Measurements from ENCODE around the gene C20orf144.

The C20orf144 gene

GRCh38 chr20:33701629-33702450, 39.7 kb downstream of the C20orf144 start:
- TF ChIP-seq CTCF (conservative IDR thresholded peaks at IDR 0.05; ENCODE audit: low read depth, low read length), result no peak
- DNase-seq (ENCODE audit: low read depth), result no peak
- no peak overlapping the region for H3K4me3 ChIP-seq (ENCODE audit: low read depth, low read length)

DNA sequence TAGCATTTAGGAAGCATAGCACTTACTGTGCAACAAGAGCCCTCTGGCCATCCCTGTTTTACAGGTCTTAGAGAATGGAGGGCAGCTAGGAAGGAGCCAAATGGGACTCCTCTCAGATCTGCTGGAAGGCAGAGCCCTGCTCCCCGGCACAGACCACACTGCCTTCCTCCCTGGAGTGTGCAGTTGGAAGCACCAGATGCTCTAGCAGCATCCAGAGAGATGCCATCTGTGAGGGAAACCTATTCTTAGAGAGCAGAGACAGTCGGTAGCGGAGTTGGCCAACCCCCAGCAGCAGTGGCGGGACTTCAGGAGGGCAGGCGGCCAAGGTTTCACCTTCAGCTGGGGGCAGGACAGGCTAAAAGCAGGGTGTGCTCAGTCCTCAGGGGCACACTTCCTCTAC, 40.7 kb downstream of the C20orf144 start:
- no peak overlapping the region for H3K4me3 ChIP-seq (ENCODE audit: low read depth, low read length)
- TF ChIP-seq CTCF (conservative IDR thresholded peaks at IDR 0.05; ENCODE audit: low read depth, low read length), result no peak

DNA sequence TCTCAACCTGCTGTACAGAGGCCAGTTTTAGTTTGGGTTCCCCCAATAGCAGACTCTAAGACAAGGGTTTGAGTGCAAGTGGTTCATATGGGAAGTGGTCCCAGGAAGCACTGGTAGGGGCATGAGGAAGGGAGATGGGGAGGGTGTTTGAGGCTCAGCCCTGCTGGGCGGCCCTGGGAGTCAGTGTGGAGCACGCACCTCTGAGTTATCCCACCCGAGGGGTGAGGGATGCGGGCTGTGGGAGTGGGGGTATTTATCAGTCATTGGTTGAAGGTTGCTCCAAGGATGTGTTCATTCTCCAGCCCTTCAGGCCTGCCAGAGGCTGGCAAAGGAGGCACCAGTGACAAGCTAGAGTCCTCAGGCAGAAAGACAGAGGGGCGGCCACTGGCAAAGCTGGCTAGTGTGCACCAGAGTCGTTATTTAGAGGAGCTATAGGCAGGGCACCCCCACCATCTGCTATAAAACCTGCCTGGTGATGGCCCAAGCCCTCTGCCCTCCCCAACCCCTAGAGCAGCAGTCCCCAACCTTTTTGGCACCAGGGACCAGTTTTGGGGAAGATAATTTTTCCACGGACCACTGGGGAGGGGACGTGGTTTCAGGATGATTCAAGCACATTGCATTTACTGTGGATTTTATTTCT, 41.5 kb downstream of the C20orf144 start:
- no peak for TF ChIP-seq CTCF (conservative IDR thresholded peaks at IDR 0.05; ENCODE audit: low read depth, low read length)
- no peak overlapping the region for H3K4me3 ChIP-seq (ENCODE audit: low read depth, low read length)
- no peak for DNase-seq (ENCODE audit: low read depth)

More for the DNA sequence above, 40.7 kb downstream of the C20orf144 start:
- no peak for DNase-seq (ENCODE audit: low read depth)

DNA sequence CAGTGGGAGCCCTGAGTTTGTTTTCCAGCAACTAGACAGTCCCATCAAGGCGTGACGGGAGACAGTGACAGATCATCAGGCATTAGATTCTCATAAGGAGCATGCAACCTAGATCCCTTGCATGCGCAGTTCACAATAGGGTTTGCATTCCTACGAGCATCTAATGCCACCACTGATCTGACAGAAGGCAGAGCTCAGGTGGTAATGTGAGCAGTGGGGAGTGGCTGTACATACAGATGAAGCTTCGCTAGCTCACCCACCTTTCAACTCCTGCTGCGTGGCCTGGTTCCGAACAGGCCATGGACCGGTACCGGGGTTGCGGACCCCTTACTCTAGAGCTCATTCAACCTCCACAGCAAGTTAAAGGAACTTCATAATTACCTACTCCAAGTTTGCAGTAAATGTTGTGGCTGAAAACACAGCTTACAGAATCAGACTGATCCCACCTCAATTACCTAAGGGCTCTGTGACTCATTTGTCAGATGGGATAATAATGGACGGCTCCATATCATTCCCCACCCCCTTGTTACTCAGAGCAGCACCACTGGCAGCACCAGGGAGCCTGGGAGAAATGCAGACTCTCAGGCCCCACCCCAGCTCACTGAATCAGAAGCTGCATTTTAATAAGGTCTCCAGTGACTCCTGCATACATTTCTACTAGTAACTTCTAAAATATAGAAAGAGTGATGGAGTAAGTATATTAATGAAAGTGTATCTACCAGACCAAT, 42.2 kb downstream of the C20orf144 start:
- H3K4me3 ChIP-seq (ENCODE audit: low read depth, low read length), result no peak overlapping the region
- no peak for TF ChIP-seq CTCF (conservative IDR thresholded peaks at IDR 0.05; ENCODE audit: low read depth, low read length)
- DNase-seq (ENCODE audit: low read depth), result no peak

DNA sequence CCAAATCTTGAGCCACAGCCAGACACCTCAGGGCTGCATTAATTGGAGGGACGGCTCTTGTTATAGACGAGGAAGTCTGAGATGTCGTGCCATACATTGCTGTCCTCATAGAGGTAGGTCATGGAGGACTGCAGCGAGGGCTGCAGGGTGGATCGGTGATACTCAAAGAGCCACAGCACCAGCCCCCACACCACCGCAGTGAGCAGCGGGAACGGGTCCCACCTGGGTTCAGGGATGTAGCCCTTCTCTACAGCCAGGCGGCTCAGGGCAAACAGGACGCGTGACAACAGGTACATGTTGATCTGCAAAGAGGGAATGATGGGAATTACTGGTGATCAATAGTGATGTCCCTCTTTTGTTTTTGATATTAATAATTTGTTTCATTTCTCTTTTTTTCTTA, 45.5 kb downstream of the C20orf144 start:
- no peak overlapping the region for H3K4me3 ChIP-seq (ENCODE audit: low read depth, low read length)
- TF ChIP-seq CTCF (conservative IDR thresholded peaks at IDR 0.05; ENCODE audit: low read depth, low read length), result no peak
- DNase-seq (ENCODE audit: low read depth), result no peak

- no peak for DNase-seq (ENCODE audit: low read depth)
- no peak overlapping the region for H3K4me3 ChIP-seq (ENCODE audit: low read depth, low read length)
- no peak for TF ChIP-seq CTCF (conservative IDR thresholded peaks at IDR 0.05; ENCODE audit: low read depth, low read length)
Measured at GRCh38 chr20:33709398-33709797, 47.3 kb downstream of the C20orf144 start.
